GM23338 (cell line): ENCODE results near the gene CCDC57. TPM values are rescaled to one million over a fixed set of nuclear protein-coding genes. Genes with fewer than 3 reads are reported as not detected.

Experiments used
- ATAC-seq: fragments of 200-7000 bp; cut with Tn5 transposase; 3 replicates; pipeline ENCODE4 v1.9.1; 2020
- DNase-seq: peaks from one replicate; pipeline ENCODE4 v3.0.0-alpha.2; 2015; ENCODE audit warnings: low spot score
- H2AFZ ChIP-seq: fragments of 200-600 bp; sonication (generic); 2 replicates; pipeline ENCODE4 v1.8.0; 2016; ENCODE audit warnings: antibody characterized with exemption, mild to moderate bottlenecking, moderate library complexity
- H3F3A ChIP-seq: fragments of 200-600 bp; sonication (generic); replicated peaks from 2 replicates; pipeline ENCODE4 v1.8.0; 2017; ENCODE audit warnings: antibody characterized with exemption, mixed run types, low read depth
- H3K27ac ChIP-seq: fragments of 200-600 bp; sonication (generic); 2 replicates; pipeline ENCODE4 v1.6.1; 2016; ENCODE audit warnings: low read depth
- H3K27me3 ChIP-seq: fragments of 200-600 bp; sonication (generic); 2 replicates; pipeline ENCODE4 v1.8.0; 2016; ENCODE audit warnings: mild to moderate bottlenecking, mixed run types, moderate library complexity; ENCODE audit not compliant: insufficient read depth
- H3K36me3 ChIP-seq: fragments of 200-600 bp; sonication (generic); 2 replicates; pipeline ENCODE4 v1.8.0; 2016; ENCODE audit warnings: mild to moderate bottlenecking; ENCODE audit not compliant: insufficient read depth
- H3K4me1 ChIP-seq: fragments of 200-600 bp; sonication (generic); 2 replicates; pipeline ENCODE4 v1.8.0; 2016; ENCODE audit warnings: mild to moderate bottlenecking, moderate library complexity; ENCODE audit not compliant: insufficient read depth
- H3K4me2 ChIP-seq: fragments of 200-600 bp; sonication (generic); 2 replicates; pipeline ENCODE4 v1.7.1; 2017; ENCODE audit warnings: mixed run types
- H3K4me3 ChIP-seq: fragments of 200-600 bp; sonication (generic); 2 replicates; pipeline ENCODE4 v1.6.1; 2016; ENCODE audit warnings: mixed run types
- H3K79me2 ChIP-seq: fragments of 200-600 bp; sonication (generic); replicated peaks from 2 replicates; pipeline ENCODE4 v1.8.0; 2017; ENCODE audit warnings: mild to moderate bottlenecking; ENCODE audit not compliant: insufficient read depth
- H3K9me2 ChIP-seq: fragments of 200-600 bp; sonication (generic); 2 replicates; pipeline ENCODE4 v1.8.0; 2017; ENCODE audit not compliant: insufficient read depth
- H4K20me1 ChIP-seq: fragments of 200-600 bp; sonication (generic); replicated peaks from 2 replicates; pipeline ENCODE4 v1.8.0; 2017; ENCODE audit warnings: mild to moderate bottlenecking; ENCODE audit not compliant: insufficient read depth
- H3K27ac Mint-ChIP-seq: 2 replicates; pipeline ENCODE4 v1.8.0; 2020; ENCODE audit warnings: inconsistent platforms, mild to moderate bottlenecking, moderate library complexity, mixed read lengths
- H3K27me3 Mint-ChIP-seq: 3 replicates; pipeline ENCODE4 v1.8.0; 2022; ENCODE audit warnings: low read depth, mild to moderate bottlenecking, moderate library complexity, mixed read lengths, inconsistent platforms; ENCODE audit not compliant: insufficient read depth, poor library complexity
- H3K36me3 Mint-ChIP-seq: 3 replicates; pipeline ENCODE4 v1.8.0; 2021; ENCODE audit warnings: low read depth, mild to moderate bottlenecking, inconsistent platforms, moderate library complexity, mixed read lengths
- H3K4me1 Mint-ChIP-seq: 3 replicates; pipeline ENCODE4 v1.8.0; 2020; ENCODE audit warnings: mild to moderate bottlenecking, inconsistent platforms, mixed read lengths
- H3K4me3 Mint-ChIP-seq: 3 replicates; pipeline ENCODE4 v1.8.0; 2021; ENCODE audit warnings: moderate library complexity, mild to moderate bottlenecking, inconsistent platforms, mixed read lengths
- H3K9me3 Mint-ChIP-seq: 3 replicates; pipeline ENCODE4 v1.8.0; 2020; ENCODE audit warnings: moderate library complexity, mild to moderate bottlenecking, inconsistent platforms, mixed read lengths
- CREB1 ChIP-seq: fragments of 250-450 bp; sonication (Bioruptor Pico); IDR thresholded peaks from 2 replicates; pipeline ENCODE4 v1.5.0; 2020; ENCODE audit warnings: low read depth, mild to moderate bottlenecking, moderate library complexity
- CTCF ChIP-seq, 2 experiments: fragments of 200-600 bp in 1 of 2; sonication (generic) in 1 of 2; conservative IDR thresholded peaks; 2 replicates each; pipeline versions ENCODE4 v1.5.1 to v1.6.1; 2016 to 2017; ENCODE audit warnings: antibody characterized with exemption in 2 of 2, low read depth in 2 of 2, mild to moderate bottlenecking in 2 of 2, moderate library complexity in 1 of 2
- ETS1 ChIP-seq: IDR thresholded peaks from 2 replicates; pipeline ENCODE4 v1.6.1; 2016; ENCODE audit warnings: antibody characterized with exemption
- EZH2 ChIP-seq: fragments of 200-600 bp; sonication (generic); IDR thresholded peaks from one replicate; pipeline ENCODE4 v1.8.0; 2017; ENCODE audit warnings: antibody characterized with exemption, mild to moderate bottlenecking, low read depth; ENCODE audit not compliant: unreplicated experiment
- EZH2phosphoT487 ChIP-seq: fragments of 200-600 bp; sonication (generic); IDR thresholded peaks from one replicate; pipeline ENCODE4 v1.8.1; 2018; ENCODE audit warnings: antibody characterized with exemption; ENCODE audit not compliant: unreplicated experiment
- JUNB ChIP-seq: IDR thresholded peaks from one replicate; pipeline ENCODE4 v1.6.1; 2016; ENCODE audit warnings: antibody characterized with exemption; ENCODE audit not compliant: unreplicated experiment
- NANOG ChIP-seq: IDR thresholded peaks from 2 replicates; pipeline ENCODE4 v1.6.1; 2016; ENCODE audit warnings: antibody characterized with exemption, borderline replicate concordance
- POLR2AphosphoS5 ChIP-seq: IDR thresholded peaks from 2 replicates; pipeline ENCODE4 v1.6.1; 2016; ENCODE audit warnings: antibody characterized with exemption, low read depth
- REST ChIP-seq: IDR thresholded peaks from one replicate; pipeline ENCODE4 v1.6.1; 2018; ENCODE audit warnings: antibody characterized with exemption; ENCODE audit not compliant: unreplicated experiment
- STAT1 ChIP-seq: IDR thresholded peaks from one replicate; pipeline ENCODE4 v1.6.1; 2016; ENCODE audit warnings: antibody characterized with exemption; ENCODE audit not compliant: unreplicated experiment
- ZNF114 ChIP-seq: fragments of 250-450 bp; sonication (Bioruptor Pico); IDR thresholded peaks from 2 replicates; pipeline ENCODE4 v1.5.0; 2020; ENCODE audit warnings: mild to moderate bottlenecking, moderate library complexity
- ZNF331 ChIP-seq: fragments of 250-450 bp; sonication (Bioruptor Pico); IDR thresholded peaks from 2 replicates; pipeline ENCODE4 v1.5.0; 2020; ENCODE audit warnings: low read depth, mild to moderate bottlenecking, moderate library complexity
- ZNF462 ChIP-seq: fragments of 250-450 bp; sonication (Bioruptor Pico); IDR thresholded peaks from 2 replicates; pipeline ENCODE4 v1.5.0; 2020; ENCODE audit warnings: mild to moderate bottlenecking, moderate library complexity
- polyA plus RNA-seq: library from polyadenylated mRNA; unstranded; fragments of >200 nt; fragmentation: Nextera tagmentation; extraction: Ambion mirVana; gene quantifications from 2 replicates; pipeline ENCODE4 v1.2.1, GENCODE V29; 2016
- total RNA-seq: library from RNA; depleted of rRNA; stranded (reverse); fragments of >200 nt; shearing (Covaris generic); gene quantifications from 2 replicates; pipeline ENCODE4 v1.2.3, GENCODE V29; 2014

Gene CCDC57
- total and polyA plus RNA-seq, 2 experiments from 2014 or later = 7.0 to 16.3 TPM

GRCh38 chr17:82219083-82219482 is 6.4 kb upstream of the CCDC57 start:
- Mint-ChIP-seq H3K36me3 (no peaks in the 10 kb centered on the region), H3K4me1 (no peaks in the 10 kb centered on the region; the same call in 2 of the 3 replicates), H3K27ac (no peak overlapping the region), H3K27me3 (peaks cover 25% of the 10 kb centered on the region), H3K9me3 (peaks cover 6% of the 10 kb centered on the region; the same call in 1 of the 3 replicates), H3K4me3 (no peak overlapping the region)
- ATAC-seq (no peak), DNase-seq (no peak)
- H3K79me2 ChIP-seq = no peaks in the 10 kb centered on the region
- H3K4me2 ChIP-seq = no peak overlapping the region
- TF ChIP-seq JUNB (no peak), ZNF331 (CRISPR knock-in tag) (no peak), ZNF462 (CRISPR knock-in tag) (no peak), CREB1 (no peak), EZH2phosphoT487 (no peak), CTCF (conservative IDR thresholded peaks at IDR 0.05; ENCODE audit: low read depth in 2 of 2) (no peak), STAT1 (no peak), ETS1 (no peak), REST (no peak), ZNF114 (CRISPR knock-in tag) (no peak), POLR2AphosphoS5 (no peak), NANOG (no peak), EZH2 (no peak)
- H4K20me1 ChIP-seq = no peaks in the 10 kb centered on the region
- no peaks in the 10 kb centered on the region for H3K36me3 ChIP-seq
- H3K27ac ChIP-seq = no peak overlapping the region
- H3K4me3 ChIP-seq = no peak overlapping the region
- H2AFZ ChIP-seq = no peak overlapping the region
- H3K27me3 ChIP-seq = peaks cover 11% of the 10 kb centered on the region
- no peaks in the 10 kb centered on the region for H3F3A ChIP-seq
- H3K9me2 ChIP-seq = no peaks in the 10 kb centered on the region
- no peaks in the 10 kb centered on the region for H3K4me1 ChIP-seq
